Hematopoietic multipotent progenitor cell treated with erythropoietin and hydrocortisone succinate and interleukin-3 and kit ligand, for 17 days (in vitro differentiated cells): ENCODE data around the gene VPS4A.
A peak's percentile ranks its signal among the peaks of the same experiment; 100 is the strongest.
"Not testable (repeated sequence)": the region's sequence is repeated elsewhere in the genome, so short reads cannot be mapped to it uniquely, and the experiment has no call there.

ENCODE experiments used
- DNase-seq: peaks from one replicate; pipeline ENCODE4 v3.0.0-alpha.2; 2015; ENCODE audit warnings: low spot score

Gene VPS4A

DNA sequence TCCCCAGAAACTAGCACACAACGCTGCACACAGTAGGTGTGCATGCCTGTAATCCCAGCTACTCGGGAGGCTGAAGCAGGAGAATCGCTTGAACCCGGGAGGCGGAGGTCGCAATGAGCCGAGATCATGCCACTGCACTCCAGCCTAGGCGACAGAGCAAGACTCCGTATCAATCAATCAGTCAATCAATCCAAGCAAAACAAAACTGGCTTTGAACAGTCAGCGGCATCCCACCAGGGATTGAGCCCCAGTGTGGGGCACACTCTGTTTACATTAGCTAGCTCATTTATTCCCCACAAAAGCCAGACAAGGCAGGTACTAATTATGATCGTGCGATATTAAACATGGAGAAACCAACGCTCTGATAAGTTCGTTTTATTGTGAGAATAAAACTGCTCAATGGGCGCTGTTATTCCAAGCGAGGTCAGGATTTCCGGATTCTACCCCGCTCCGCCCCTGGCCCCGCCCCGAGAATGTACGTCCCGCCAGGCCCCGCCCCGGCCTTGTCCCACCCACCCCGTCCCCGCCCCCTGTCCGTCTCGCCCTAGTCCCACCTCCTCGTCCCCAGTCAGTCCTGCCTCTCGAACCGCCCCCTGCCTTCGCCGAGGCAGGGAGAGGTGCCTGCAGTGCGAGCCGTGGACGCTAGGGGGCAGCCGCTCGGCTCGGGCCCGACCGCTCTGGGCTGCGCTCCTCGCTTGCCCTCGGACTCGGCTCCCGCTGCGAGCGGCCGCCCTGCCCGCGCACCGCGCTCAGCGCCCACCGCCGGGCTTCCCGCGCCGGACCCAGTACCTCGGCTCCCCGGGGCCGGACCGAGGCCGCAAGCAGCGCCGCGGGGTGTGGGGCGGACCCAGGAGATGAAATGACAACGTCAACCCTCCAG lies at the start of gene VPS4A:
Gene VPS4A (plus strand): TSS at position 698 of the 880 bp plus-strand sequence. CDS start 162 bp downstream, at position 860.
- DNase-seq = peak; percentile 97

DNA sequence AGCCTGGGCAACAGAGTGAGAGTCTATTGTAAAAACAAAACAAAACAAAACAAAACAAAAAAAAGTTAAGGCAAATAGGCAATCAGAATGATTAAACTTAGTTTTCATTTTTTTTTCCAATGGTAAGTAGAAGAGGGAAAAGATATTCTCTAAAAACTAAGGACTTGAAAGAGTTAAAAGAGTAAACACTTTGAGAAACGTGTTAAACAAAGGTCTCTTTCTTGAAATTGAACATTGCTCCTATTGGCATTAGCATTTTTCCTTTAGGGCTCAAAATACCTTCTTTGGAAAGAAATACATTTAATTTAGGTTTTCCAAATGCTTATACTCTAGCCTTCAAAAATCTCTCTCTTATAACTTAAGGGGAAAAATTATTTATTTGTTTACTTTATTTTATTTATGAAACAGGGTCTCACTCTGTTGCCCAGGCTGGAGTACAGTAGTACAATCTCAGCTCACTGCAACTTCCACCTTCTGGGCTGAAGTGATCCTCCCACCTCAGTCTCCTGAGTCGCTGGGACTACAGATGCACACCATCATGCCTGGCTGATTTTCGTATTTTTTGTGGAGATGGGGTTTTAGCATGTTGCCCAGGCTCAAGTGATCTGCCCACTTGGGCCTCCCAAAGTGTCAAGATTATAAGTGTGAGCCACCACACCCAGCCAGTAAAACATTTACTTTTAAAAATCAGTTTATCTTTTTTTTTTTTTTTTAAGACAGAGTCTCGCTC lies 44.7 kb upstream of the VPS4A start:
- DNase-seq = no peak

DNA sequence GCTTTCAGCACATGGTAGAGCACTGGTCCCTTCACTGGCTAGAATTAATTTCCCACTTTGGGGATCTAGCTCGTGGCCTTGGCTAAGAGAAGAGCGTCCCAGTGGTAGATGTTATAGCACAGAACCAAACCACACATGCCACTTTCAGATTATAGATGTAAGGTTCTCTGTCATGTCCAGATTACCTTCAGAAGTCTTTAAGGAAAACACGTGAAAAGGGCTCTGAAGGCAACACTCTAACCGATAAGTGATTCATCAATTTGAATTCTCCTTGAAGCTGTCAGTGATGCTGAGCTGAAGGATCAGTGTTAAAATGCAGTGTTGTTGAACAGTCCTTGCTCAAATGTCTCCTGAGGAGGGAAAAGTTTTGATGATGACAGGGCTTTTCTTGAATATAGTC lies 43.5 kb upstream of the VPS4A start:
- DNase-seq = peak; percentile 32

DNA sequence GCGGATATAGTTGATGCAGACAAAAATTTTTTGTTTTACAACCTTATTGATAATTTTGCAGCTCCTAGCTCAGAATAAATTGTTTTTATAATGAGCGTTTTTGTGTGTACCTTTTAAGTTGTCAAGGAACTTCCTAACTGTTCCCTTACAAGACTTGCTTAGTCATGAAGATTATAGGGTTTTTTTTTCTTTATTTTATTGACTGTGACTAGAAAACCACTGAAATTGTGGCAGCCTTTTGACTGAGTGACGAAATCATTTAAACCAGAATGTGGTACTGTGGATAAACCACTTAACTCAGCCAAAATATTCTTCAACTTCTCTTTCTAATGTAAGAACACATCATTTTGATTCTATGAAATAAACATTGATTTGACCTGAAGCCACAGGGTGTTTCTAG lies 40.8 kb upstream of the VPS4A start:
- no peak for DNase-seq

- DNase-seq = no peak
These were observed 40.3 kb upstream of the VPS4A start for GRCh38 chr16:69270831-69271230.

GRCh38 chr16:69273009-69273408 lies 38.1 kb upstream of the VPS4A start:
- DNase-seq = no peak

DNA sequence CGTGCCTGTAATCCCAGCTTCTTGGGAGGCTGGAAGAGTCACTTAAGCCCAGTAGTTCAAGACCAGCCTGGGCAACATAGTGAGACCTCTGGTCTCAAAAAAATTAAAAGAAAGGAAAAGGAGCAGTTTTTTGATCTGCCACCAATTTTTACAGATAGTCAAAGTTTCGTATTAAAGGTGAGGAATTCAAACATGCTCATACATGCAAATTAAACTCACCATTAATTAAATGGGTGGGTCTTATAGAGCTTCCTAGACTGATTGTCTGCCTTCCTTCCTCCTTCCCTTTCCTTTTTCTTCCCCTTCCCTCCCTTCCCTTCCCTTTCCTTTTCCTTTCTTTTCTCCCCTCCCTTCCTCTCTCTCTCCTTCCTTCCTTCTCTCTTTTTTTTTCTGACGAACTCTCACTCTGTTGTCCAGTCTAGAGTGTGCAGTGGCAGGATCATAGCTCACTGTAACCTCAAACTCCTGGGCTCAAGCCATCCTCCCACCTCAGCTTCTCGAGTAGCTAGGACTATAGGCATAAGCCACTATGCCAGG lies 36.4 kb upstream of the VPS4A start:
- DNase-seq = no peak

DNA sequence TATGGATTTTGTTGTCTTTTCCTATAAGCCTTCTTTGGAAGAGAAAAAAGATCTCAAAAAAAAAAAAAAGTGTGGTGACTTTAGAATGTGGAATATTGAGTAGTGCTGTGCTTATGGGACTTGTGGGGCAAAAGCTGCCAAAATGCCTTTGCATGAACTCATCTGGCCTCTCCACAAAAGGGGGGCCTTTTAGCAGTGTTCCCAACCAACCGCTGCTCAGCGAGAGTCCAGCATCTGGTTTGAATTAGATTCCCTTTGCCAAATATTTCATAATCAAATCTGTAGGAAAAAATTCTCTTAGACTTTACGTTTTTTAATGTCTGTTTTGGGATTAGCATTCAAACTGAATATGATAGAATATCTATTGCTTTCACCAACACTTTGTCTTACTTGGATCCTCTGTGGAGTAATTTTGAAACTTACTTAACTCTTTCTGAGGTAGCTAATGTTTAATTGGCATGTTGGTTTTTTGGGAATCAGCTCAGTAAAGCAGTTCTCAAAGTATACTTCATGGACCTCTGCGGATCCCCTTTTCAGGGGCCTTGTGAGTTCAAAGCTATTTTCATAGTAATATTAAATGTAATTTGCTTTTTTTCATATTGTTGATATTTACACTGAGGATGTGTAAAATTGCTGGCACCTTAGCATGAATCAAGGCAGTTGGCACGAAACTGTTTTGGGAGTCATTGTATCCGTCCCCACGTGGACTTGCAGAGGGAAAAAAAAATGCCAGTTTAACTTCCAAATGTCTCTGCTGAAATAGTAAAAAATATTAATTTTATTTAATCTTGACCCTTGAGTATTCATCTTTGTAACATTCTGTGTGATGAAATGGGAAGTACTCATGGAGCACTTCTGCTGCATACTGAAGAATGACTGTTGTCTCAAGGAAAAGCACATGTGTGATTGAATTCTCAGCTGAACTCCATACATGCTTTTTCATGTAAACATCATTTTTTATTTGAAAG lies 34.7 kb upstream of the VPS4A start:
- DNase-seq = no peak

GRCh38 chr16:69277413-69277812 lies 33.7 kb upstream of the VPS4A start:
- DNase-seq = no peak

GRCh38 chr16:69283851-69284250 lies 27.3 kb upstream of the VPS4A start:
- DNase-seq = no peak

DNA sequence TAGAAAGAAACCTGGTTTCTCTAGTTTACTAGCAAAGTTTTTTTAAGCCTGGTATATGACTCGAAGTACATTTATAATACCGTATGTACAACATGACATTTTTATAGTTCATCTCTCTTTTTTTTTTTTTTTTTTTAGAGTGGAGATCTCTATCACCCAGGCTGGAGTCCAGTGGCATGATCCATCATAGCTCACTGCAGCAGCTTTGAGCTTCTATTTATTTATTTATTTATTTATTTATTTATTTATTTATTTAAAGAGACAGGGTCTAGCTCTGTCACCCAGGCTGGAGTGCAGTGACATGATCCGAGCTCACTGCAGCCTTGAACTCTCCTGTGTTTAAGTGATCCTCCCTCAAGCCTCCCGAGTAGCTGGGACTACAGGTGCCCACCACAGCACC lies 25.9 kb upstream of the VPS4A start:
- DNase-seq = no peak

GRCh38 chr16:69286941-69287713 lies 24.0 kb upstream of the VPS4A start:
- DNase-seq = peak; percentile 78

DNA sequence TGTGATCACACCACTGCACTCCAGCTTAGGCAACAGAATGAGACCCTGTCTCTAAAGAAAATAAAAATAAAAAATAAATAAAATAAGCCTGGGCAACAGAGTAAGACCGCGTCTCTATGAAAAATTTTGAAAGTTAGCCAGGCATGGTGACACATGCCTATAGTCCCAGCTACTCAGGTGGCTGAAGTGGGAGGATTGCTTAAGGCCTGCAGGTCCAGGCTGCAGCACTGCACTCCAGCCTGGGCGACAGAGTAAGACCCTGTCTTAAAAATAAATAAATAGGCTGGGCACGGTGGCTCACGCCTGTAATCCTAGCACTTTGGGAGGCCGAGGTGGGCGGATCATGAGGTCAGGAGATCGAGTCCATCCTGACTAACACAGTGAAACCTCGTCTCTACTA lies 19.5 kb upstream of the VPS4A start:
- DNase-seq = not testable (repeated sequence)

DNA sequence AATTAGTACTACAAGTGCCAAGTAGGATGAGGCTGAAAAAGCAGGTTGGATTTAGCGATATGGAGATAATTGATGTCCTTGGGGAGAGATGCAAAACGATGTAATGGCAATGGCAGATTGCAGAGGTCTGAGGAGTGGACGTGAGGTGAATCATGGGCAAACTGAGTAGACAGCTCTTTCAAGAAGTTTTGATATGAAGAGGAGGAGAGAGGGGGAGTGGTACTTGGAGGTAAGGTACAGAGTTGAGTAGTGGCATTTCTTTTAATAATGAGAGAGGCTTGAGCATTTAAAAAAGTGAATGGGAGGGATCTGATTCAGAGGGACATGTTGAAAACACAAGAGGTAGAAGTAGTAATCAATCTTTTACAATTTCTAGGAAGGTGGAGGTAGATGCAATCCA lies 17.7 kb upstream of the VPS4A start:
- no peak for DNase-seq

DNA sequence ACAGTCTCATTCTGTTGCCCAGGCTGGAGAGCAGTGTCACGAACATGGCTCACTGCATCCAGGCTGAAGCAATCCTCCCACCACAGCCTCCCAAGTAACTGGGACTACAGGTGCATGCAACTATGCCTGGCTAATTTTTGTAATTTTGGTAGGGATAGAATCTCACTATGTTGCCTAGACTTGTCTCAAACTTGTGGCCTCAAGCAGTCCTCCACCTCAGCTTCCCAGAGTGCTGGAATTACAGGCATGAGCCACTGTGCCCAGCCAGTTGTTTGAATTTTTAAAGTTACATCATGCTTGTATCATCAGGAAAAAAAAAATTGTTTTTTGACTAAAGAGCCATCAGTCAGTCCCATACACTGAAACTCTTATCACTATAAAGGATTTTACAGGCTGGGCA lies 17.1 kb upstream of the VPS4A start:
- DNase-seq = no peak

- not testable (repeated sequence) for DNase-seq
These were observed 14.4 kb upstream of the VPS4A start for GRCh38 chr16:69296771-69297170.

DNA sequence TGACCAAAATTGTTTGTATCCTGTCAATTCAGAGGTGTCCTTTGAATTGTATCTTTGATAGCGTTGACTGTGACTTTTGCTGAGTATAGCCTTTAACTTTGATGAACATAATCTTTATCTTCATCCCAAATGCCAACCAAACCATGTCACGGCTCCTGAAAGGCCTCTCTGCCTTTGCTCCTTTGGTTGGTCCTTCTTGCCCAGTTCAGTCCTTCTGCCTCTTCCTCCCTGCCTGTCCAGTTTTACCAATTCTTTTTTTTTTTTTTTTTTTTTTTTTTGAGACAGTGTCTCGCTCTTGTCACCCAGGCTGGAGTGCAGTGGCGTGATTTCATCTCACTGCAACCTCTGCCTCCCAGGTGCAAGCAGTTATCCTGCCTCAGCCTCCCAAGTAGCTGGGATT lies 12.9 kb upstream of the VPS4A start:
- DNase-seq = no peak

- no peak for DNase-seq
These were observed 10.0 kb upstream of the VPS4A start for GRCh38 chr16:69301187-69301586.

GRCh38 chr16:69301861-69302260 lies 9.3 kb upstream of the VPS4A start:
- no peak for DNase-seq

GRCh38 chr16:69302301-69302700 lies 8.8 kb upstream of the VPS4A start:
- DNase-seq = no peak

GRCh38 chr16:69306031-69306430 lies 5.1 kb upstream of the VPS4A start:
- DNase-seq = no peak
